Naive thymus-derived CD8-positive, alpha-beta T cell (primary cell): ENCODE measurements around the gene SDC1. TPM values are rescaled to one million over a fixed set of nuclear protein-coding genes. Genes with fewer than 3 reads are reported as not detected.

ENCODE experiments used
- ATAC-seq, 2 donors: fragments of 150-1000 bp; cut with Tn5 transposase in 1 of 2; sonication (Bioruptor Pico), chemical (Tn5 transposase) in 1 of 2; 1 replicate in 1 of 2; 2 replicates in 1 of 2; pipeline ENCODE4 v1.10.0; 2021; ENCODE audit warnings: mild to moderate bottlenecking in 2 of 2, moderate library complexity in 2 of 2
- POLR2A ChIA-PET: fragments of 350-600 bp; sonication (Branson Sonifier 250); formaldehyde crosslinking; loops from one replicate; lab custom pipeline; 2021; ENCODE audit warnings: antibody characterized with exemption; lab: Charles Lee
- DNase-seq, 10 donors: peaks; one replicate each; pipeline versions ENCODE4 v3.0.0 to v3.0.0-alpha.2; 2020 to 2022
- H3K27ac Mint-ChIP-seq, 10 donors: one replicate each; pipeline ENCODE4 v1.8.0; 2020 to 2022; ENCODE audit warnings: mild to moderate bottlenecking in 10 of 10, mixed read lengths in 10 of 10, moderate library complexity in 4 of 10, inconsistent platforms in 1 of 10
- H3K27me3 Mint-ChIP-seq, 5 donors: one replicate each; pipeline ENCODE4 v1.8.0; 2021 to 2022; ENCODE audit warnings: mixed read lengths in 5 of 5
- H3K36me3 Mint-ChIP-seq, 3 donors: one replicate each; pipeline ENCODE4 v1.8.0; 2020 to 2022; ENCODE audit warnings: mixed read lengths in 3 of 3, mild to moderate bottlenecking in 2 of 3, inconsistent platforms in 1 of 3
- H3K4me1 Mint-ChIP-seq, 4 donors: one replicate each; pipeline ENCODE4 v1.8.0; 2021 to 2022; ENCODE audit warnings: mixed read lengths in 4 of 4
- H3K4me3 Mint-ChIP-seq, 10 donors: one replicate each; pipeline ENCODE4 v1.8.0; 2020 to 2022; ENCODE audit warnings: mild to moderate bottlenecking in 10 of 10, mixed read lengths in 10 of 10, moderate library complexity in 6 of 10, inconsistent platforms in 1 of 10
- H3K9me3 Mint-ChIP-seq, 9 donors: one replicate each; pipeline ENCODE4 v1.8.0; 2020 to 2022; ENCODE audit warnings: mixed read lengths in 9 of 9, mild to moderate bottlenecking in 3 of 9, inconsistent platforms in 1 of 9, moderate library complexity in 1 of 9
- polyA plus RNA-seq, 3 donors: library from polyadenylated mRNA; unstranded; fragments of 300-500 nt; fragmentation: Illumina TruSeq; gene quantifications; one replicate each; pipeline ENCODE4 v1.2.3, GENCODE V29; 2021
- total RNA-seq, 8 experiments: library from RNA in 2 of 8; stranded (reverse) in 2 of 8; gene quantifications; one replicate each; pipeline ENCODE4 v1.2.3 and lab custom pipeline; 2021 to 2026

SDC1 gene
- total and polyA plus RNA-seq, 5 experiments from 2014 or later = not detected

DNA sequence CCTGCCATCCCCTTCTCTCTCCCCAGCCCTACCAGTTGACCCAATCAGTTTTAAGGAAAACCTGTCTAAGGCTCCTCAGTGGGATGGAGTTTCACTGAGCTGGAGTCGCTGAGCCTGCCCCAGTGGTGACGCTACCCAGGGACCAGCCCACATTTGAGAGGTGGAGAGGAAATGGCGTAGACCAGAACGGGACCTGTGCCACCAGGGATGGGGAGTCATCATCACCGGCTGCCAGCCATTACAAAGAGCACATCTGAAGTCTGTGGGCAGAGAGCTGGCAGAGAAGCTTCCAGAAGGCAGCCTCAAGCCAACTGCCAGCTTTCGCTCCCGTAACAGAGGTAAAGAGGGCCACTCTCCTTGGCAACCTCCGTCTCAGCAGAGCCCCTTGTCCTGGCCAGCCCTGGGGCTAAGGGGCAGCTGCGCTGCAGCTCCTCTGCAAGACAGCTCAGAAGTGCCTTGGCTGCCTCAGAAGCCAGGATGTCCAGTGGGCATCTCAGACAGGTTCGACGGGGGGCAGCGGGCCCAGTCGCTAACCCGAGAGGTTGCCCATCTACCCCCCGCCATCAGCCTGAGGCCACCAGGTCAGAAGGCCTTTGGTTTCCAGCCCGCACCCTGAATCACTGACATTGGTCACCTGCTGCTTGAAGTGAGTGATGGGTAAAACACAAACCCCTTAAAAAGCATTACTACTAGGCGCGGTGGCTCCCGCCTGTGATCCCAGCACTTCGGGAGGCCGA is 15.4 kb downstream of the SDC1 start:
- POLR2A ChIA-PET = no interaction called here
- no peak overlapping the region for H3K4me3 Mint-ChIP-seq

DNA sequence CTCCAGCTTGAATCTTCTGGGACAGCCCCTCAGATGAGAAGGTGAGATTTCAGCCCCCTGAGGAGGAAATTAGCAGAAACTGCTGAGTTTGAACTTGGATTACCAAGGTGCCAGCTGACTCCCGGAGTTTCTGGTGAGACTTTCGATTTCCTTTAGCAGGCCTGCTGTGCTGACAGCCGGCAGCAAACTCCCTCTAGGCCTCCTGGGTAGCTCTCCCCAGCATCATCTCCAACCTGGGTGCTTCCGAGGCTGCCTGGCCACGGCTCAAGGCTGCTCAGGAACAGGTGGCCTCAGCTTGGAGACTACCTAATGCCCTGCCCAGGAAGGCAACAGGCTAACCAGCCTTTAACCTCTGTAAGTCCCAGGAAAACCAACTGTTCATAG is 16.5 kb downstream of the SDC1 start:
- Mint-ChIP-seq H3K4me3 (no peak overlapping the region), H3K4me1 (peaks cover 0 to 3% (median 0%) of the 10 kb centered on the region in 4 donors), H3K27ac (no peak overlapping the region), H3K27me3 (peaks cover 0 to 2% (median 0%) of the 10 kb centered on the region in 5 donors), H3K36me3 (no peaks in the 10 kb centered on the region), H3K9me3 (no peaks in the 10 kb centered on the region)
- no peak for ATAC-seq
- DNase-seq = no peak
- POLR2A ChIA-PET = no interaction called here

More for the DNA sequence above, 15.4 kb downstream of the SDC1 start:
- H3K36me3 Mint-ChIP-seq = no peaks in the 10 kb centered on the region
- no peak overlapping the region for H3K27ac Mint-ChIP-seq
- DNase-seq (no peak), ATAC-seq (no peak)
- no peaks in the 10 kb centered on the region for H3K9me3 Mint-ChIP-seq
- peaks cover 0 to 2% (median 0%) of the 10 kb centered on the region in 5 donors for H3K27me3 Mint-ChIP-seq
- peaks cover 0 to 3% (median 0%) of the 10 kb centered on the region in 4 donors for H3K4me1 Mint-ChIP-seq

DNA sequence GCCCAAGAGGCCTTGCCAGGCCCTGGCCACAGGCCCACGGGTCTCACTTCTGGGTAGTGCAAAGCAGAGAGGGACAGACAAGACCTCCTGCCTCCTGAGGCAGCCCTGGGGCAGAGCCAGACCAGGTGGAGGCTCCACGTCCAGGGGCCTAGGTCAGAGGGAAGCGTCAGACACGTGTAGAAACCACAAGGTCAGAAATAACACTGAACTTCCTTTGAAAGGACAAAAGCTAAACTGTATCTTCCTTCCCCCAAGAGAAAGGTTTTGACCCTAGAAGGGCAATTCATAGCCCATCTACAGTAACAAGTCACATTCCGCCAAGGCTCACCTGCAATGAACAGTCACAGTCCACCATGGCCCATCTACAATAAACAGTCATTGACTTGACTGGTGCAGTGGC is 17.9 kb downstream of the SDC1 start:
- no peaks in the 10 kb centered on the region for H3K9me3 Mint-ChIP-seq
- no peak overlapping the region for H3K27ac Mint-ChIP-seq
- POLR2A ChIA-PET = no interaction called here

DNA sequence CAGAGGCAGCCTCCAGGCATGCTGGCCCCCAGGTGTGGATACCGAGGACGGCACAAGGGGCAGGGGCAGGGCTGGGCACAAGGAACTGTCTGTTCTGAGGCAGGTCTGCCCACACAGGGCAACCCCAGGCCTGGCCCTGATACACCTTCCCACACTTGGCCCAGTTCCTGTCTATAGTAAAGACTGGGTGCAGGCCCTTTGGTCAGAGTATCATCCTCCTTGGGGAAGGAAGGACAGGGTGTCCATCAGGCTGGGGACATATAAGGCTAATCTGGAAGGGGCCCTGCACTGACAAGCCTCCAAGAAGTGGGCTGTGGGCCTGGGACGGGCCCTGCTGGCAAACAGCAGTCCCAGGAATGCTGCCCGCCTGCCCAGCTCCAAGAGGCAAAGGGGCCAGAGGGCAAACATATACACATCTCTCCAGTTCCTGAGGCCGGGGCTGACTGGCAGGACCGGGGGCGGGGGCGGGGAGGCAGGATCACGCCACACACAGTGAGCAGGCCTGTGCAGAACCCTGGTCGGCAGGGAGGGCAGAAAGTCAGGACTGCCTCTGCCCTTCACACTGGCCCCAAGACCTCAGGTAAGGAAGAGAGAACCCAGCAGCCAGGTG is 18.9 kb downstream of the SDC1 start:
- no peak overlapping the region for H3K4me3 Mint-ChIP-seq
- no peaks in the 10 kb centered on the region for H3K27me3 Mint-ChIP-seq
- peaks cover 0 to 3% (median 0%) of the 10 kb centered on the region in 4 donors for H3K4me1 Mint-ChIP-seq
- DNase-seq = no peak
- H3K36me3 Mint-ChIP-seq = no peaks in the 10 kb centered on the region
- H3K27ac Mint-ChIP-seq = no peak overlapping the region
- no peak for ATAC-seq
- POLR2A ChIA-PET = no interaction called here
- H3K9me3 Mint-ChIP-seq = no peaks in the 10 kb centered on the region

More for the DNA sequence above, 17.9 kb downstream of the SDC1 start:
- Mint-ChIP-seq H3K4me3 (no peak overlapping the region), H3K4me1 (peaks cover 0 to 3% (median 0%) of the 10 kb centered on the region in 4 donors), H3K36me3 (no peaks in the 10 kb centered on the region), H3K27me3 (peaks cover 0 to under 1% (median 0%) of the 10 kb centered on the region in 5 donors)
- no peak for ATAC-seq
- DNase-seq = no peak

DNA sequence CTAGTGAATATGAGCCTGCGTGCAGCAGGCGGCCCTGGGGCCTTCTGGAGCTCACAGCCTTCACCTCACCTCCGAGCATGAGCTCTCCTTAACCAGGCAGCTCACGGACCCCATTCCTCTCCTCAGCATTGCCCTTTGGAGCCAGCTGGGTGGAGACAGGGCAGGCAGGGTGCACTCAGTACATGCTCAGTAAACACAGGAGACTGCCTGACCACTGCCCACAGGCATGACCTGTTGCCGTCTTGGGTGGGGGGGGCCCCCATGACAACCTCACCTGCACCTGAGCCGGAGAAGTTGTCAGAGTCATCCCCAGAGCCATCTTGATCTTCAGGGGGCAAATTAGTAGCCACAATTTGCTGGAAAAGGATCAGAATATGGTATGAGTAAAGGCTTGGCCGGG is 19.9 kb downstream of the SDC1 start:
- no peak for ATAC-seq
- H3K36me3 Mint-ChIP-seq = no peaks in the 10 kb centered on the region
- no peak overlapping the region for H3K27ac Mint-ChIP-seq
- POLR2A ChIA-PET = no interaction called here
- DNase-seq = no peak
- no peaks in the 10 kb centered on the region for H3K27me3 Mint-ChIP-seq
- no peak overlapping the region for H3K4me3 Mint-ChIP-seq
- no peaks in the 10 kb centered on the region for H3K9me3 Mint-ChIP-seq
- peaks cover 0 to 3% (median 0%) of the 10 kb centered on the region in 4 donors for H3K4me1 Mint-ChIP-seq

DNA sequence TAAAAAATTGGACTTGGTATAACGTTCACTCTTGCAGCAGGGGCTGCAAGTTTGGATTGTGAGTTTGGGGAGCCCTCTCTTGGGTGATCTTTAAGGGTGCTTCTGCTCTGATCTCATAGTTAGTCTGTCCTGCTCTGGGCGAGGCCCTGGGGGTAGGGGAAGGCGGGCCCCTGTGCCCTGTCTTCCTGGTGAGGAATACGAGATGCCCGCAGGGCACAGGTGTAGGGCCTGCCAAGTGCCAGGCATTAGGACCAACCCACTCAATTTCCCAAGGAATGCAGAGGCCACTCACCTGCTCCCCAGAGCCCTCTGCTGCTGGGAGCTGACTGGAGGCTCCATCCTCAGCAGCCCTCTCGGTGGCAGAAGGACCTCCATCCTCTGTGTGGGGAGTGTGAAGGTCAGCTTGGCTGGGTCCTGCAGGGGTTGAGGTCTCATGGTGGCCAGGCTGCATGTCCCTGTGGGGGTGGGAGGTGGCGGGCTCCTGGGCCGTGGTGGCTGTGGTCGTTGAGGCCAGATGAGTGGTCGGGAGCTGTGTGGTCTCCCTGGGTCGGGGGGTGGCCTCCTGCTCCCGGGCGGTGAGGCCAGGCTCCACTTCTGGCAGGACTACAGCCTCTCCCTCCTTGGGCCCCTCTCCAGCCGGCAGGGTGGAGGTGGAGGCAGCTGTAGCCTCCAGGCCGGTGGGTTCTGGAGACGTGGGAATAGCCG is 21.3 kb downstream of the SDC1 start:
- H3K36me3 Mint-ChIP-seq = no peaks in the 10 kb centered on the region
- H3K4me3 Mint-ChIP-seq = no peak overlapping the region
- no peaks in the 10 kb centered on the region for H3K9me3 Mint-ChIP-seq
- DNase-seq = no peak
- H3K27me3 Mint-ChIP-seq = peaks cover 0 to 6% (median 0%) of the 10 kb centered on the region in 5 donors
- POLR2A ChIA-PET = no interaction called here
- no peak overlapping the region for H3K27ac Mint-ChIP-seq
- peaks cover 0 to 3% (median 0%) of the 10 kb centered on the region in 4 donors for H3K4me1 Mint-ChIP-seq
- ATAC-seq = no peak

DNA sequence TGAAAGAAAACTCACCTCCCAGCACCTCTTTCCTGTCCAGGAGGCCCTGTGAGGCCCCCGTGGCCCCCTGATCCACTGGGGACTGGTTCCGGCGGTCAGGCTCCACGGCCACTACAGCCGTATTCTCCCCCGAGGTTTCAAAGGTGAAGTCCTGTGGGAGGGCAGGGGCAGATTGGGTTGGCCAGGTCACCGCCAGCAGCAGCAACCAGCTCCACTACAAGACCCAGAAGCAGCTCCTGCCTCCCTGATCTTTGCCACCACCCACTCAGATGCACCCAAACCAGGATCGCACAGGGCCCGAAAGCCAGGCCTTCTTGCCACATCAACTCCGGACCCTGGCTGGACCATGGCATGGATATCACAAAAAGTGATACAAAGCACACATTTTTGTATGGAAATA is 21.9 kb downstream of the SDC1 start:
- POLR2A ChIA-PET = no interaction called here
- no peaks in the 10 kb centered on the region for H3K9me3 Mint-ChIP-seq
- no peak overlapping the region for H3K4me3 Mint-ChIP-seq
- H3K4me1 Mint-ChIP-seq = peaks cover 0 to 3% (median 0%) of the 10 kb centered on the region in 4 donors
- no peaks in the 10 kb centered on the region for H3K36me3 Mint-ChIP-seq
- H3K27me3 Mint-ChIP-seq = peaks cover 0 to 6% (median 0%) of the 10 kb centered on the region in 5 donors
- ATAC-seq = no peak
- H3K27ac Mint-ChIP-seq = no peak overlapping the region
- DNase-seq = no peak

DNA sequence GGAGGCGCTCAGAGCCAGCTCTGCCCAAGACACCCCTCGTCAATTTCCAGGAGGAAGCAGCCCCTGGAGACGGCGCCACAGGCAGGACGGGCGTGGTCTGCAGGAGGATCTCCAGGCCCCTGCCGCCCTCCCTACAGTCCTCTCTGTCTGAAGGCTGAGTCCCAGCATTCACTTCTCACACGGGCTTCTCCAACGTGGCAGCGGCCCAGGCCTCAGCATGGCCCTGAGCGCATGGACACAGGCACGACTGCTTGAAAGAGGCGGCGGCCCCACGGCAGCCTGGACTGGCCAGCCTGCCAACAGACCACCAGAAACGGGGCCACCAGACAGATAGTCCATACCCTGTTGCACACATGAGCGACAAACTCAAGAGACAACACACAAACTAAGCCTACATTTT is 23.3 kb downstream of the SDC1 start:
- POLR2A ChIA-PET = no interaction called here
- peaks cover 0 to 6% (median 0%) of the 10 kb centered on the region in 5 donors for H3K27me3 Mint-ChIP-seq
- no peak overlapping the region for H3K27ac Mint-ChIP-seq
- peaks cover 0 to under 1% (median 0%) of the 10 kb centered on the region in 4 donors for H3K4me1 Mint-ChIP-seq
- H3K4me3 Mint-ChIP-seq = no peak overlapping the region
- no peak for DNase-seq
- H3K9me3 Mint-ChIP-seq = no peaks in the 10 kb centered on the region
- H3K36me3 Mint-ChIP-seq = no peaks in the 10 kb centered on the region
- no peak for ATAC-seq

DNA sequence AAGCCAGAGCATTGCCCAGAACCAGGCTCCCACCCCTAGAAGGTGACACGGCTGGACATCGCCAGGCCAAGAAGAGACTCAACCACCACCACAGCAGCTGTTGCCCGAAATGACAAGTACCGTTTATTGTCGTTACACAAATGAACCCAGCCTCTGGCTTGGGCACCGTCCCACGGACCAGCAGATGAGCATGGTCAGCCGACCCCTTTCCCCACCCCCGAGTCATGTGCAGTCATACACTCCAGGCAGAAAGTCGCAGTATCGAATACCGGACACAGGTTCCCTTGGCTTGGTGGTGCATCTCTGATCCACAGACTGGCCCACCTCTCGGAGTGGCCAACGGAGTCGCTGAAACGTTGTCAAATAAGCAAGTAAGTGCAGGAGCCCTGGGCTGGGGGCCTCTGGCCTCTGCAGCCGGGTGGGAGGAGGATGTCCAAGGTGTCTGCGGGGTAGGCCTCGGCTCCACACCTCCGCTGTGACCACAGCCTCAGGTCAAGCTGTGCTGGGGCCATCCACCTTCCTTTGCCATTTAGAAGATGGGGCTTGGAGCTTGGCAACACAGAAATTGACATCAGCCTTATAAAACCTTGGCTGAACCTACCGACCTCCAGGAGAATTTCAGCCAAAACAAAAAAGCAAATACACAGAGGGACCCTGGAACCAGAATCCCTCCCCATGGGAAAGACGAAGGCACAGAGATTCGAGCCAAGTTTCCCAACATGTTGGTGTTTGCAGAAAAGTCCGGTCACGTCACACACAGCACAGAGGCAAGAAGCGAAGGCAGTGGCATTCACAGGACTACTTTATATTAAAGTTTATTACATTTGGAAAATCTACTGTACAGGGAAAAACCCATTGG is 24.0 kb downstream of the SDC1 start:
- H3K4me1 Mint-ChIP-seq = no peaks in the 10 kb centered on the region
- no peaks in the 10 kb centered on the region for H3K9me3 Mint-ChIP-seq
- H3K27ac Mint-ChIP-seq = no peak overlapping the region
- no peak for DNase-seq
- H3K27me3 Mint-ChIP-seq = peaks cover 0 to 6% (median 0%) of the 10 kb centered on the region in 5 donors
- no peak for ATAC-seq
- POLR2A ChIA-PET = no interaction called here
- no peaks in the 10 kb centered on the region for H3K36me3 Mint-ChIP-seq
- H3K4me3 Mint-ChIP-seq = no peak overlapping the region

DNA sequence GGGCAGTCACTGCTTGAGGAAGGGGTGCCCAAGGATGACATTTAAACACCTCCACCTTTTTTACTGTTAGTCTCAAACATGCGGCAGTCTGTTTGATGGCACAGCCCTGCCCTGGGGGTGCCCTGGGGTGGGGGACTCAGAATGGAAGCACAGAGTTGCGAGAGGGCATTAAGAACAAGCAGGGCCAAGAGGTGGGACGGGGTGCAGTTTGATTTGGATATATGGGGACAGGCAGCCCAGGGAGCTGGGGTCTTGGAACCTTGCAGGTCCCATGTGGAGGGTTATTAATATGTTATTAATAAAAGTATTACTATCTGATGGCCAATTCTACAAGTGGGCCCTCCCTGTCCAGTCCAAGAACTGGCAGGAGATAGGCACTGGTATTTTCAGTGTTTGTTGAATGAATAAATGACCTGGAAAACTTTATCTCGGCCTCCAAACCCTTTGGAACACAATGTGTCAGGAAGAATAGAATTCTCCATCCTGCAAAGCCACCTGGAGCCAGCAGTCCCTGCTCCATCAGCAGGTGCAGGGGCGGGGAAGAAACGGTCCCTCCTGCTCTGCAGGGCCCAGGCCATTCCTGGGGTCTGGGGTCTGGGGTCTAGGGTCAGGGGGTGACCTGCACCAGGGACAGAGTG is 25.2 kb downstream of the SDC1 start:
- H3K4me3 Mint-ChIP-seq = no peak overlapping the region
- no peak for ATAC-seq

DNA sequence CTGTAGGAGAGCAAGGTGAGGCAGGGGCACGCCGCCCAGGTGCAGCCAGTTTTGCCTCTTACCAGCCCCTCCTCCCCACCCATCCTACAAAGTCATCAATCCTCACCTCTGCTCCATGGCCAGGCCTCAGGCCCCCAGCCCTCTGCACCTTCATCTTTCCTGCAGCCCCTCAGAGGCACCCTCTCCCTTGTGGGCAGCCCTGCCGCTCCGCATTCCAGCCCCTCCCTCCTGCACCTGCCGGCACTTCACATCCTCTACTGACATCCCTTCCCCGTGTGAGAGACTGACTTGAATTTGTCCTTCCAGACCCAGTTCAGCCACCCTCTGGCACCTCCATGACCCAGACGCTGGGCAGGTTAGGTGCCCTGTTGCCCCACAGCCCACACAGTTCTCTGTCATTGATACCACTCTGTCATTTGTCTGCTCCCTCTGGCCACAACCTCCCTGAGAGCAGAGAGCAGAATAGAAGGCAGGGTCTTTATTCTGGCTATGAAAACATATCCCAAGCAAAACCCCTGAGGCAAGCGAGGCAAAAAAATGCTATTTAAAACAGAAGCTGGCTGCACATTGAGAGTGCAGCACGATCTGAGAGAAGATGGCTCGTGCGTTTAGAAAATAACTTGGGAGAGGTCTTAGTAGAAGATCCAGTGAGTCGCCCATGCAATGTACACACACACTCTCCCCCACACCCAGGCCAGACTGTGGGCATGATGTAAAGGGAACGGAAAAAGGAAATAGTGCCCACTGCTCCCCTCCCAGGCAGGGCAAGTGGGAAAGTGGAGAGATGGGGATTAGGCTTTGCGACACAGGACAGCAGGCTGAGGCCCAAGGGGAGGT is 25.9 kb downstream of the SDC1 start:
- POLR2A ChIA-PET = no interaction called here
- DNase-seq (no peak), ATAC-seq (no peak)
- Mint-ChIP-seq H3K4me3 (no peak overlapping the region), H3K27ac (no peak overlapping the region), H3K4me1 (peaks cover 0 to 2% (median 0%) of the 10 kb centered on the region in 4 donors), H3K36me3 (no peaks in the 10 kb centered on the region), H3K9me3 (no peaks in the 10 kb centered on the region), H3K27me3 (peaks cover 0 to 6% (median 0%) of the 10 kb centered on the region in 5 donors)

More for the DNA sequence above, 25.2 kb downstream of the SDC1 start:
- Mint-ChIP-seq H3K36me3 (no peaks in the 10 kb centered on the region), H3K9me3 (no peaks in the 10 kb centered on the region), H3K27me3 (peaks cover 0 to 6% (median 0%) of the 10 kb centered on the region in 5 donors), H3K27ac (no peak overlapping the region), H3K4me1 (peaks cover 0 to under 1% (median 0%) of the 10 kb centered on the region in 4 donors)
- POLR2A ChIA-PET = no interaction called here
- no peak for DNase-seq
